Loucy (cell line): ENCODE measurements around the gene PSMD14.

Source experiments
- H2AFZ ChIP-seq: fragments of 200-600 bp; sonication (generic); 2 replicates; pipeline ENCODE4 v1.6.0; 2016; ENCODE audit warnings: antibody characterized with exemption, mild to moderate bottlenecking, low read length, moderate library complexity
- H3F3A ChIP-seq: fragments of 200-600 bp; 2 replicates; pipeline ENCODE4 v1.6.0; 2016; ENCODE audit warnings: antibody characterized with exemption, low read depth, mild to moderate bottlenecking
- H3K27me3 ChIP-seq: fragments of 200-600 bp; sonication (generic); 2 replicates; pipeline ENCODE4 v1.6.1; 2014; ENCODE audit warnings: low read length, mild to moderate bottlenecking; ENCODE audit not compliant: insufficient read depth, poor library complexity, severe bottlenecking
- H3K36me3 ChIP-seq: fragments of 200-600 bp; sonication (generic); 2 replicates; pipeline ENCODE4 v1.6.1; 2016; ENCODE audit warnings: low read length; ENCODE audit not compliant: insufficient read depth
- H3K4me1 ChIP-seq: fragments of 200-600 bp; sonication (generic); 2 replicates; pipeline ENCODE4 v1.5.1; 2014; ENCODE audit warnings: low read length, mild to moderate bottlenecking; ENCODE audit not compliant: insufficient read depth, poor library complexity, severe bottlenecking
- H3K4me2 ChIP-seq: fragments of 200-600 bp; sonication (generic); 2 replicates; pipeline ENCODE4 v1.6.0; 2014; ENCODE audit warnings: antibody characterized with exemption, low read length, low read depth, mild to moderate bottlenecking; ENCODE audit not compliant: poor library complexity, severe bottlenecking
- H3K4me3 ChIP-seq: fragments of 200-600 bp; sonication (generic); 2 replicates; pipeline ENCODE4 v1.5.1; 2014; ENCODE audit warnings: low read length, mild to moderate bottlenecking, mixed read lengths; ENCODE audit not compliant: poor library complexity, severe bottlenecking
- H3K79me2 ChIP-seq: fragments of 200-600 bp; sonication (generic); 2 replicates; pipeline ENCODE4 v1.6.1; 2014; ENCODE audit warnings: low read length; ENCODE audit not compliant: insufficient read depth
- H3K9ac ChIP-seq: fragments of 200-600 bp; sonication (generic); 2 replicates; pipeline ENCODE4 v1.6.0; 2014; ENCODE audit warnings: mild to moderate bottlenecking, low read depth, low read length, moderate library complexity; ENCODE audit not compliant: poor library complexity, severe bottlenecking
- H3K9me2 ChIP-seq: fragments of 200-600 bp; sonication (generic); replicated peaks from 2 replicates; pipeline ENCODE4 v1.6.1; 2016; ENCODE audit warnings: low read depth, low read length, mixed read lengths
- H3K9me3 ChIP-seq: fragments of 200-600 bp; sonication (generic); 2 replicates; pipeline ENCODE4 v1.6.1; 2014; ENCODE audit warnings: mild to moderate bottlenecking, antibody characterized with exemption, low read length, low read depth; ENCODE audit not compliant: insufficient read depth
- H4K20me1 ChIP-seq: fragments of 200-600 bp; sonication (generic); 2 replicates; pipeline ENCODE4 v1.6.0; 2014; ENCODE audit warnings: antibody characterized with exemption, low read length, mild to moderate bottlenecking; ENCODE audit not compliant: insufficient read depth, poor library complexity, severe bottlenecking
- CTCF ChIP-seq: fragments of 200-600 bp; sonication (generic); conservative IDR thresholded peaks from 2 replicates; pipeline ENCODE4 v1.5.1; 2014; ENCODE audit warnings: mild to moderate bottlenecking, antibody characterized with exemption, low read length
- EZH2phosphoT487 ChIP-seq: fragments of 200-600 bp; IDR thresholded peaks from 2 replicates; pipeline ENCODE4 v1.6.1; 2018; ENCODE audit warnings: antibody characterized with exemption, mild to moderate bottlenecking, moderate library complexity, borderline replicate concordance

PSMD14 gene

GRCh38 chr2:161418715-161419637 lies 110.8 kb downstream of the PSMD14 start:
- Histone ChIP-seq H3K36me3 (no peaks in the 10 kb centered on the region), H3K79me2 (no peaks in the 10 kb centered on the region), H3K9ac (no peak overlapping the region), H3K4me1 (peaks cover 5% of the 10 kb centered on the region), H3K9me3 (no peaks in the 10 kb centered on the region), H3F3A (no peaks in the 10 kb centered on the region), H3K4me3 (no peak overlapping the region), H3K27me3 (no peaks in the 10 kb centered on the region), H4K20me1 (no peaks in the 10 kb centered on the region), H3K4me2 (no peak overlapping the region), H2AFZ (no peak overlapping the region), H3K9me2 (no peaks in the 10 kb centered on the region)
- TF ChIP-seq CTCF (no peak), EZH2phosphoT487 (no peak)

- no peaks in the 10 kb centered on the region for H3K9me3 ChIP-seq
- H3K9ac ChIP-seq = no peak overlapping the region
- TF ChIP-seq EZH2phosphoT487 (no peak), CTCF (no peak)
- no peaks in the 10 kb centered on the region for H3K36me3 ChIP-seq
- H3K4me2 ChIP-seq = no peak overlapping the region
- no peaks in the 10 kb centered on the region for H3F3A ChIP-seq
- H3K4me1 ChIP-seq = peaks cover 5% of the 10 kb centered on the region
- no peaks in the 10 kb centered on the region for H3K79me2 ChIP-seq
- no peak overlapping the region for H3K4me3 ChIP-seq
- H3K9me2 ChIP-seq = no peaks in the 10 kb centered on the region
- no peaks in the 10 kb centered on the region for H3K27me3 ChIP-seq
- H2AFZ ChIP-seq = no peak overlapping the region
- no peaks in the 10 kb centered on the region for H4K20me1 ChIP-seq
Observed at GRCh38 chr2:161419638-161420190, 111.5 kb downstream of the PSMD14 start.

GRCh38 chr2:161420406-161421074 lies 112.3 kb downstream of the PSMD14 start:
- no peak overlapping the region for H3K4me3 ChIP-seq
- H4K20me1 ChIP-seq = no peaks in the 10 kb centered on the region
- no peaks in the 10 kb centered on the region for H3K27me3 ChIP-seq
- no peaks in the 10 kb centered on the region for H3K9me3 ChIP-seq
- no peaks in the 10 kb centered on the region for H3K79me2 ChIP-seq
- H3F3A ChIP-seq = no peaks in the 10 kb centered on the region
- H3K9ac ChIP-seq = no peak overlapping the region
- peaks cover 5% of the 10 kb centered on the region for H3K4me1 ChIP-seq
- H2AFZ ChIP-seq = no peak overlapping the region
- H3K9me2 ChIP-seq = no peaks in the 10 kb centered on the region
- no peak overlapping the region for H3K4me2 ChIP-seq
- TF ChIP-seq CTCF = no peak
- no peak for TF ChIP-seq EZH2phosphoT487
- no peaks in the 10 kb centered on the region for H3K36me3 ChIP-seq
